Loucy (cell line): ENCODE measurements around the gene SMC1B.
"Not testable (repeated sequence)": the region's sequence is repeated elsewhere in the genome, so short reads cannot be mapped to it uniquely, and the experiment has no call there.

Source experiments
- H2AFZ ChIP-seq: fragments of 200-600 bp; sonication (generic); 2 replicates; pipeline ENCODE4 v1.6.0; 2016; ENCODE audit warnings: antibody characterized with exemption, mild to moderate bottlenecking, low read length, moderate library complexity
- H3F3A ChIP-seq: fragments of 200-600 bp; 2 replicates; pipeline ENCODE4 v1.6.0; 2016; ENCODE audit warnings: antibody characterized with exemption, low read depth, mild to moderate bottlenecking
- H3K27me3 ChIP-seq: fragments of 200-600 bp; sonication (generic); 2 replicates; pipeline ENCODE4 v1.6.1; 2014; ENCODE audit warnings: low read length, mild to moderate bottlenecking; ENCODE audit not compliant: insufficient read depth, poor library complexity, severe bottlenecking
- H3K36me3 ChIP-seq: fragments of 200-600 bp; sonication (generic); 2 replicates; pipeline ENCODE4 v1.6.1; 2016; ENCODE audit warnings: low read length; ENCODE audit not compliant: insufficient read depth
- H3K4me1 ChIP-seq: fragments of 200-600 bp; sonication (generic); 2 replicates; pipeline ENCODE4 v1.5.1; 2014; ENCODE audit warnings: low read length, mild to moderate bottlenecking; ENCODE audit not compliant: insufficient read depth, poor library complexity, severe bottlenecking
- H3K4me2 ChIP-seq: fragments of 200-600 bp; sonication (generic); 2 replicates; pipeline ENCODE4 v1.6.0; 2014; ENCODE audit warnings: antibody characterized with exemption, low read length, low read depth, mild to moderate bottlenecking; ENCODE audit not compliant: poor library complexity, severe bottlenecking
- H3K4me3 ChIP-seq: fragments of 200-600 bp; sonication (generic); 2 replicates; pipeline ENCODE4 v1.5.1; 2014; ENCODE audit warnings: low read length, mild to moderate bottlenecking, mixed read lengths; ENCODE audit not compliant: poor library complexity, severe bottlenecking
- H3K79me2 ChIP-seq: fragments of 200-600 bp; sonication (generic); 2 replicates; pipeline ENCODE4 v1.6.1; 2014; ENCODE audit warnings: low read length; ENCODE audit not compliant: insufficient read depth
- H3K9ac ChIP-seq: fragments of 200-600 bp; sonication (generic); 2 replicates; pipeline ENCODE4 v1.6.0; 2014; ENCODE audit warnings: mild to moderate bottlenecking, low read depth, low read length, moderate library complexity; ENCODE audit not compliant: poor library complexity, severe bottlenecking
- H3K9me2 ChIP-seq: fragments of 200-600 bp; sonication (generic); replicated peaks from 2 replicates; pipeline ENCODE4 v1.6.1; 2016; ENCODE audit warnings: low read depth, low read length, mixed read lengths
- H3K9me3 ChIP-seq: fragments of 200-600 bp; sonication (generic); 2 replicates; pipeline ENCODE4 v1.6.1; 2014; ENCODE audit warnings: mild to moderate bottlenecking, antibody characterized with exemption, low read length, low read depth; ENCODE audit not compliant: insufficient read depth
- H4K20me1 ChIP-seq: fragments of 200-600 bp; sonication (generic); 2 replicates; pipeline ENCODE4 v1.6.0; 2014; ENCODE audit warnings: antibody characterized with exemption, low read length, mild to moderate bottlenecking; ENCODE audit not compliant: insufficient read depth, poor library complexity, severe bottlenecking
- EZH2phosphoT487 ChIP-seq: fragments of 200-600 bp; IDR thresholded peaks from 2 replicates; pipeline ENCODE4 v1.6.1; 2018; ENCODE audit warnings: antibody characterized with exemption, mild to moderate bottlenecking, moderate library complexity, borderline replicate concordance
- TF ChIP-seq, protein P1 (sequence below): fragments of 200-600 bp; sonication (generic); conservative IDR thresholded peaks from 2 replicates; pipeline ENCODE4 v1.5.1; 2014; ENCODE audit warnings: mild to moderate bottlenecking, antibody characterized with exemption, low read length

SMC1B gene

DNA sequence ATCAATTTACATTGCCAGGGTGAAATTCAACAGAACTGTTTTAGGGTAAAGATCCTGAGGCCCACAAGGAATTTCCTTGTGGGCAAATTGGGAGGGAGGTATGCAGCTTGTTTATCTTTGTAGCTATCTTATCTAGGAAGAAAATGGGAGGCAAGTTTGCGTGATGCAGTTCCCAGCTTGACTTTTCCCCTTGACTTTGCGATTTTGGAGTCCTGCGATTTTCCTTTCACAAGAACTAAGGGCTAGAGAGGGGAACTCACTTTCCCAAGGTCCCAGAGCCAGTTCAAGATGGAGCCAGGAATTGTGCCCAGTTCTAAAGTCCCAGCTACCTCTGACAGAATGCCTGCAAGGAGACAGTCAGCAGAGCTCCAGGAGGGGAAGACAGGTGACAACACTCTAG lies 30.8 kb upstream of the SMC1B start:
- Histone ChIP-seq H3K27me3 (no peaks in the 10 kb centered on the region), H3K9ac (no peak overlapping the region), H3K36me3 (no peaks in the 10 kb centered on the region), H3K9me2 (no peaks in the 10 kb centered on the region), H4K20me1 (no peaks in the 10 kb centered on the region), H3K4me2 (no peak overlapping the region), H3F3A (no peaks in the 10 kb centered on the region), H3K79me2 (no peaks in the 10 kb centered on the region), H3K4me1 (peaks cover 3% of the 10 kb centered on the region), H2AFZ (no peak overlapping the region), H3K4me3 (no peak overlapping the region), H3K9me3 (no peaks in the 10 kb centered on the region)
- TF ChIP-seq, protein P1, sequence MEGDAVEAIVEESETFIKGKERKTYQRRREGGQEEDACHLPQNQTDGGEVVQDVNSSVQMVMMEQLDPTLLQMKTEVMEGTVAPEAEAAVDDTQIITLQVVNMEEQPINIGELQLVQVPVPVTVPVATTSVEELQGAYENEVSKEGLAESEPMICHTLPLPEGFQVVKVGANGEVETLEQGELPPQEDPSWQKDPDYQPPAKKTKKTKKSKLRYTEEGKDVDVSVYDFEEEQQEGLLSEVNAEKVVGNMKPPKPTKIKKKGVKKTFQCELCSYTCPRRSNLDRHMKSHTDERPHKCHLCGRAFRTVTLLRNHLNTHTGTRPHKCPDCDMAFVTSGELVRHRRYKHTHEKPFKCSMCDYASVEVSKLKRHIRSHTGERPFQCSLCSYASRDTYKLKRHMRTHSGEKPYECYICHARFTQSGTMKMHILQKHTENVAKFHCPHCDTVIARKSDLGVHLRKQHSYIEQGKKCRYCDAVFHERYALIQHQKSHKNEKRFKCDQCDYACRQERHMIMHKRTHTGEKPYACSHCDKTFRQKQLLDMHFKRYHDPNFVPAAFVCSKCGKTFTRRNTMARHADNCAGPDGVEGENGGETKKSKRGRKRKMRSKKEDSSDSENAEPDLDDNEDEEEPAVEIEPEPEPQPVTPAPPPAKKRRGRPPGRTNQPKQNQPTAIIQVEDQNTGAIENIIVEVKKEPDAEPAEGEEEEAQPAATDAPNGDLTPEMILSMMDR, result no peak
- TF ChIP-seq EZH2phosphoT487, result no peak

DNA sequence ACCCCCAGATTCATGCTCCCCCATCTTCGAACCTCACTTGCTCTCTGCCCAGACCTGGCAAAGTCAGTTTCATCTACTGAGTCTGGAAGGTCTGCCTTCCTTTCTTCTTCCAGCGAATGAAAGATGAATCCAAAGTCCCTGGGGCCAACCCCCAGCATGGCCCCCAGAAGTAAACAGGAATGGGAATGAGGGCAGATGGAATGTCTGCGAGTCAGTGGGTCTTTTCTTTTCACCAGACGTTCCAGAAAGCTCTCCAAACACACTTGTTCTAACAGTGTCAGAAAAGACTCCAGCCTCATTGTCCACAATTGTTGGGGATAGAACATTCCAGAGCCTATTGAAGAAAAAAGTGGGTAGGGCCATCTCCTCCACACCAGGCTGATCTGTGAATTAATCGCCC lies 28.7 kb upstream of the SMC1B start:
- Histone ChIP-seq H3K9me2 (no peaks in the 10 kb centered on the region), H2AFZ (no peak overlapping the region)

DNA sequence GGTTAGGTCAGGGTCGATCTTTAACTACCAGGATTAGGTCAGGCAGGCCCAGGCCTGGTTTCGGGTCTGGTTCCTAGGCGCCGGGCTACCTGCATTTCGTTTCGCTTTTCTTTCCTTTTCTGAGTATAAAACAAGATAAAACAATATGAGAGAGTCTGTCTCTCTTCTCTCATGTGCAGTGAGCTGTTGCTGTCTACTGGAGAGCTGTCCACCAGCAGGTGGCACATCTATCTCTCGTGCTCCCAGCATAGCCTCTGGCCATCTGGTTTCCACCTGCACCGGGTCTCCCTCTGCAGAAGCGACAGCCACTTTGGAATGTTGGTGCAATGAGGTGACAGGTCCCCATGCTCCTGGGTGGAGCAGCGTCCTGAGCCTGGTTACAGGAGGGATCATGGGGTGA lies 27.7 kb upstream of the SMC1B start:
- Histone ChIP-seq H4K20me1 (no peaks in the 10 kb centered on the region), H3K4me3 (peak overlapping the region; percentile 70), H3K79me2 (no peaks in the 10 kb centered on the region), H2AFZ (peak overlapping the region; percentile 98), H3K9ac (peak overlapping the region; percentile 42), H3K4me2 (peak overlapping the region; percentile 88), H3K27me3 (no peaks in the 10 kb centered on the region), H3K4me1 (peaks cover 3% of the 10 kb centered on the region), H3K36me3 (no peaks in the 10 kb centered on the region), H3F3A (no peaks in the 10 kb centered on the region), H3K9me2 (no peaks in the 10 kb centered on the region), H3K9me3 (no peaks in the 10 kb centered on the region)
- TF ChIP-seq EZH2phosphoT487, result no peak
- TF ChIP-seq, protein P1, result peak; percentile 84

More for the DNA sequence above, 28.7 kb upstream of the SMC1B start:
- H3K36me3 ChIP-seq, result no peaks in the 10 kb centered on the region
- no peaks in the 10 kb centered on the region for H3F3A ChIP-seq
- no peaks in the 10 kb centered on the region for H3K9me3 ChIP-seq
- peaks cover 3% of the 10 kb centered on the region for H3K4me1 ChIP-seq
- no peaks in the 10 kb centered on the region for H3K27me3 ChIP-seq
- H3K4me2 ChIP-seq, result no peak overlapping the region
- H4K20me1 ChIP-seq, result no peaks in the 10 kb centered on the region
- no peak overlapping the region for H3K9ac ChIP-seq
- no peaks in the 10 kb centered on the region for H3K79me2 ChIP-seq
- TF ChIP-seq EZH2phosphoT487, result no peak
- TF ChIP-seq, protein P1, result no peak
- H3K4me3 ChIP-seq, result no peak overlapping the region

DNA sequence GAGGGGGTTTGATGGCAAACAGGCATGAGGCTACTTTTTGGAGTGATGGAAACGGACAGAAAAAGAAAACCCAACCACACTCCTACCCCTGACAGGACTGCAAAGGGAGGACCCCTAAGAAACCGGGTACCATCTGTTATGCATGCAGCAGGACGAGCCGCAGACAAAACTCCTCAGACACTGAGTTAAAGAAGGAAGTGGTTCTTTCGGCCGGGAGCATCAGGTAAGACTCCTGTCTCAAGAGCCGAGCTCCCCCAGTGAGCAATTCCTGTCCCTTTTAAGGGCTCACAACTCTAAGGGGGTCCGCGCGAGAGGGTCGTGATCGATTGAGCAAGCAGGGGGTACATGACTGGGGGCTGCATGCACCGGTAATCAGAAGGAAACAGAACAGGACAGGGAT lies 27.3 kb upstream of the SMC1B start:
- H4K20me1 ChIP-seq, H3K4me1 ChIP-seq, H3K9me3 ChIP-seq, H3K27me3 ChIP-seq, H3K79me2 ChIP-seq, H3K9me2 ChIP-seq, H3K36me3 ChIP-seq, H3F3A ChIP-seq: not testable (repeated sequence)
- peak overlapping the region; percentile 70 for H3K4me3 ChIP-seq
- peak overlapping the region; percentile 98 for H2AFZ ChIP-seq
- H3K4me2 ChIP-seq, result peak overlapping the region; percentile 88
- peak overlapping the region; percentile 42 for H3K9ac ChIP-seq
